WTC11 (cell line): ENCODE measurements around the gene RAB11B. TPM values are rescaled to one million over a fixed set of nuclear protein-coding genes. Genes with fewer than 3 reads are reported as not detected.

Experiments
- ATAC-seq: fragments of 200-7000 bp; cut with Tn5 transposase; 2 replicates; pipeline ENCODE4 v1.10.0; 2021; ENCODE audit warnings: mild to moderate bottlenecking, moderate library complexity
- CTCF ChIA-PET: fragments of 300-600 bp; sonication (Branson Sonifier 250); formaldehyde crosslinking; loops from one replicate; lab custom pipeline; 2021; ENCODE audit warnings: antibody characterized with exemption; lab: Charles Lee
- POLR2A ChIA-PET: fragments of 350-600 bp; sonication (Branson Sonifier 250); formaldehyde crosslinking; loops from one replicate; lab custom pipeline; 2021; ENCODE audit warnings: antibody characterized with exemption; lab: Charles Lee
- DNase-seq: peaks from one replicate; pipeline ENCODE4 v3.0.0; 2021; ENCODE audit warnings: low spot score
- H3K27ac Mint-ChIP-seq: 2 replicates; pipeline ENCODE4 v1.8.0; 2021; ENCODE audit warnings: mixed read lengths
- H3K27me3 Mint-ChIP-seq: 2 replicates; pipeline ENCODE4 v1.8.0; 2021; ENCODE audit warnings: low read depth, mild to moderate bottlenecking, moderate library complexity, mixed read lengths
- H3K36me3 Mint-ChIP-seq: 2 replicates; pipeline ENCODE4 v1.8.0; 2021; ENCODE audit warnings: mixed read lengths
- H3K4me1 Mint-ChIP-seq: 2 replicates; pipeline ENCODE4 v1.8.0; 2022; ENCODE audit warnings: mixed read lengths
- H3K4me3 Mint-ChIP-seq: 2 replicates; pipeline ENCODE4 v1.8.0; 2021; ENCODE audit warnings: mild to moderate bottlenecking, moderate library complexity, mixed read lengths
- H3K9me3 Mint-ChIP-seq: 2 replicates; pipeline ENCODE4 v1.8.0; 2021; ENCODE audit warnings: mixed read lengths
- AFF4 ChIP-seq: sonication (generic); formaldehyde crosslinking; IDR thresholded peaks from 2 replicates; pipeline ENCODE4 v1.8.1; 2023; ENCODE audit warnings: mild to moderate bottlenecking, missing genetic modification reagents, borderline replicate concordance
- ATF3 ChIP-seq: sonication (generic); formaldehyde crosslinking; conservative IDR thresholded peaks from 2 replicates; pipeline ENCODE4 v1.8.1; 2022; ENCODE audit warnings: mild to moderate bottlenecking, missing genetic modification reagents
- CTCF ChIP-seq: fragments of 200-600 bp; IDR thresholded peaks from 2 replicates; pipeline ENCODE4 v1.8.0; 2022; ENCODE audit warnings: antibody characterized with exemption
- E2F5 ChIP-seq: sonication (generic); formaldehyde crosslinking; IDR thresholded peaks from 2 replicates; pipeline ENCODE4 v1.8.1; 2022; ENCODE audit warnings: mild to moderate bottlenecking, moderate library complexity, missing genetic modification reagents
- ELF4 ChIP-seq: sonication (generic); formaldehyde crosslinking; IDR thresholded peaks from 2 replicates; pipeline ENCODE4 v1.8.1; 2022; ENCODE audit warnings: low read depth, mild to moderate bottlenecking, moderate library complexity, missing genetic modification reagents
- FOXJ3 ChIP-seq: sonication (generic); formaldehyde crosslinking; IDR thresholded peaks from 2 replicates; pipeline ENCODE4 v1.9.0; 2021; ENCODE audit warnings: missing genetic modification reagents, mild to moderate bottlenecking, borderline replicate concordance
- FOXP1 ChIP-seq: sonication (generic); formaldehyde crosslinking; IDR thresholded peaks from 2 replicates; pipeline ENCODE4 v1.8.0; 2022; ENCODE audit warnings: missing genetic modification reagents, mild to moderate bottlenecking, moderate library complexity, borderline replicate concordance
- HMGXB4 ChIP-seq: sonication (generic); formaldehyde crosslinking; IDR thresholded peaks from 2 replicates; pipeline ENCODE4 v1.8.1; 2023; ENCODE audit warnings: mild to moderate bottlenecking, moderate library complexity, missing genetic modification reagents
- JAZF1 ChIP-seq: fragments of 250-450 bp; sonication (Bioruptor Pico); IDR thresholded peaks from 2 replicates; pipeline ENCODE4 v1.9.0; 2021; ENCODE audit warnings: moderate library complexity, mild to moderate bottlenecking, inconsistent platforms
- NFYB ChIP-seq: sonication (generic); formaldehyde crosslinking; conservative IDR thresholded peaks from 2 replicates; pipeline ENCODE4 v1.8.0; 2022; ENCODE audit warnings: low read depth, missing genetic modification reagents
- NR1H2 ChIP-seq: sonication (generic); formaldehyde crosslinking; IDR thresholded peaks from 2 replicates; pipeline ENCODE4 v1.9.0; 2021; ENCODE audit warnings: mild to moderate bottlenecking, moderate library complexity, missing genetic modification reagents
- SMAD3 ChIP-seq: sonication (generic); formaldehyde crosslinking; IDR thresholded peaks from 2 replicates; pipeline ENCODE4 v1.8.0; 2022; ENCODE audit warnings: missing genetic modification reagents, mild to moderate bottlenecking, borderline replicate concordance
- USF1 ChIP-seq: sonication (generic); formaldehyde crosslinking; IDR thresholded peaks from 2 replicates; pipeline ENCODE4 v1.8.0; 2022; ENCODE audit warnings: mild to moderate bottlenecking, missing genetic modification reagents
- ZNF138 ChIP-seq: sonication (generic); formaldehyde crosslinking; conservative IDR thresholded peaks from 2 replicates; pipeline ENCODE4 v1.8.1; 2022; ENCODE audit warnings: mild to moderate bottlenecking, moderate library complexity, missing genetic modification reagents
- ZNF232 ChIP-seq: sonication (generic); formaldehyde crosslinking; IDR thresholded peaks from 2 replicates; pipeline ENCODE4 v1.8.0; 2022; ENCODE audit warnings: mild to moderate bottlenecking, missing genetic modification reagents
- ZNF263 ChIP-seq: sonication (generic); formaldehyde crosslinking; IDR thresholded peaks from 2 replicates; pipeline ENCODE4 v1.8.1; 2022; ENCODE audit warnings: low read depth, mild to moderate bottlenecking, moderate library complexity, missing genetic modification reagents
- ZNF281 ChIP-seq: sonication (generic); formaldehyde crosslinking; IDR thresholded peaks from 2 replicates; pipeline ENCODE4 v1.8.0; 2023; ENCODE audit warnings: mild to moderate bottlenecking, missing genetic modification reagents
- ZNF512 ChIP-seq: sonication (generic); formaldehyde crosslinking; IDR thresholded peaks from 2 replicates; pipeline ENCODE4 v1.8.1; 2022; ENCODE audit warnings: missing genetic modification reagents, borderline replicate concordance
- total RNA-seq: library from RNA; stranded (reverse); gene quantifications from 3 replicates; pipeline ENCODE4 v1.2.3, GENCODE V29; 2021

The RAB11B gene
- total RNA-seq, 1 experiment from 2014 or later, result 108 TPM

GRCh38 chr19:8342684-8343482, 47.3 kb upstream of the RAB11B start, which contains the start of gene KANK3 (continued):
- TF ChIP-seq ELF4, result no peak
- TF ChIP-seq SMAD3 (CRISPR knock-in tag), result no peak
- 0 out of 2 replicates have a peak, but pooled peaks have one; percentile 13 for TF ChIP-seq E2F5 (CRISPR knock-in tag)
- no peak for TF ChIP-seq JAZF1
- no peak for TF ChIP-seq ZNF138 (CRISPR knock-in tag)
- TF ChIP-seq ZNF512, result no peak
- no peak for TF ChIP-seq ATF3 (CRISPR knock-in tag)
- TF ChIP-seq FOXP1 (CRISPR knock-in tag), result 0 out of 2 replicates have a peak, but pooled peaks have one; percentile 59
- TF ChIP-seq ZNF281 (CRISPR knock-in tag), result no peak
- no peak for TF ChIP-seq USF1 (CRISPR knock-in tag)
- peak; percentile 96 for TF ChIP-seq NFYB (CRISPR knock-in tag)
- no peak for TF ChIP-seq FOXJ3 (CRISPR knock-in tag)

GRCh38 chr19:8343483-8343844, 46.7 kb upstream of the RAB11B start:
- Mint-ChIP-seq H3K36me3 (no peaks in the 10 kb centered on the region), H3K27me3 (peaks cover 34% of the 10 kb centered on the region), H3K27ac (no peak overlapping the region; the same call in 1 of the 2 replicates), H3K4me3 (peak overlapping the region; percentile 64), H3K4me1 (peaks cover 18% of the 10 kb centered on the region), H3K9me3 (no peaks in the 10 kb centered on the region)
- CTCF ChIA-PET, result interaction anchor here (0.6 to 4.8 kb wide), 9 partner anchors 10 to 299 kb away, joined by 3 to 39 read pairs (median 4); partner anchors contain the start of genes MARCHF2 and PRAM1
- POLR2A ChIA-PET, result no interaction called here
- DNase-seq (no peak), ATAC-seq (no peak)
- TF ChIP-seq CTCF, result no peak
- no peak for TF ChIP-seq ELF4
- no peak for TF ChIP-seq ZNF263 (CRISPR knock-in tag)
- TF ChIP-seq FOXJ3 (CRISPR knock-in tag), result no peak
- TF ChIP-seq NR1H2 (CRISPR knock-in tag), result no peak
- no peak for TF ChIP-seq ZNF232 (CRISPR knock-in tag)
- no peak for TF ChIP-seq HMGXB4 (CRISPR knock-in tag)
- no peak for TF ChIP-seq AFF4 (CRISPR knock-in tag)
